H9 (cell line): ENCODE data around the gene GNB1L. TPM values are rescaled to one million over a fixed set of nuclear protein-coding genes. Genes with fewer than 3 reads are reported as not detected.
A peak's percentile ranks its signal among the peaks of the same experiment; 100 is the strongest.

Experiments
- DNase-seq: peaks from one replicate; pipeline ENCODE4 v3.0.0-alpha.2; 2017
- H2AFZ ChIP-seq: one replicate; pipeline ENCODE4 v1.6.1; 2013; ENCODE audit warnings: mild to moderate bottlenecking, low read length, control low read depth, moderate library complexity
- H2AK5ac ChIP-seq: 2 replicates; pipeline ENCODE4 v1.6.1; 2013; ENCODE audit warnings: low read length, control low read depth, mixed read lengths; ENCODE audit not compliant: insufficient read length
- H2BK120ac ChIP-seq: one replicate; pipeline ENCODE4 v1.6.1; 2013; ENCODE audit warnings: low read depth, mild to moderate bottlenecking, low read length, control low read depth, inconsistent platforms; ENCODE audit not compliant: poor library complexity, severe bottlenecking
- H2BK12ac ChIP-seq: 2 replicates; pipeline ENCODE4 v1.6.1; 2013; ENCODE audit warnings: low read length, control low read depth, mixed read lengths, low read depth; ENCODE audit not compliant: insufficient read length
- H2BK15ac ChIP-seq: 2 replicates; pipeline ENCODE4 v1.6.1; 2013; ENCODE audit warnings: low read depth, low read length, control low read depth
- H2BK20ac ChIP-seq: one replicate; pipeline ENCODE4 v1.6.1; 2013; ENCODE audit warnings: low read depth, mild to moderate bottlenecking, low read length, control low read depth, inconsistent platforms; ENCODE audit not compliant: poor library complexity, severe bottlenecking
- H2BK5ac ChIP-seq: 2 replicates; pipeline ENCODE4 v1.6.1; 2013; ENCODE audit warnings: low read length, control low read depth, mixed read lengths; ENCODE audit not compliant: insufficient read length
- H3K14ac ChIP-seq: 2 replicates; pipeline ENCODE4 v1.6.1; 2013; ENCODE audit warnings: low read length, control low read depth; ENCODE audit not compliant: insufficient read depth
- H3K18ac ChIP-seq: 2 replicates; pipeline ENCODE4 v1.6.1; 2013; ENCODE audit warnings: low read depth, mild to moderate bottlenecking, mixed read lengths, low read length, control low read depth; ENCODE audit not compliant: insufficient read length
- H3K23ac ChIP-seq: 2 replicates; pipeline ENCODE4 v1.6.1; 2013; ENCODE audit warnings: low read length, control low read depth, mixed read lengths, low read depth; ENCODE audit not compliant: insufficient read length
- H3K23me2 ChIP-seq: 2 replicates; pipeline ENCODE4 v1.6.1; 2013; ENCODE audit warnings: low read depth, mild to moderate bottlenecking, mixed read lengths, low read length, control low read depth; ENCODE audit not compliant: insufficient read length, poor library complexity, severe bottlenecking
- H3K27ac ChIP-seq: 2 replicates; pipeline ENCODE4 v1.5.1; 2013; ENCODE audit warnings: low read length, control low read depth, mixed read lengths, low read depth; ENCODE audit not compliant: insufficient read length
- H3K27me3 ChIP-seq: 2 replicates; pipeline ENCODE4 v1.6.1; 2013; ENCODE audit warnings: low read length, control low read depth, inconsistent platforms; ENCODE audit not compliant: insufficient read depth
- H3K4ac ChIP-seq: 2 replicates; pipeline ENCODE4 v1.6.1; 2013; ENCODE audit warnings: low read depth, mild to moderate bottlenecking, control low read depth, inconsistent platforms, low read length, moderate library complexity
- H3K4me1 ChIP-seq: 2 replicates; pipeline ENCODE4 v1.6.1; 2013; ENCODE audit warnings: low read length, control low read depth, inconsistent platforms; ENCODE audit not compliant: insufficient read depth
- H3K4me2 ChIP-seq: 2 replicates; pipeline ENCODE4 v1.6.1; 2013; ENCODE audit warnings: low read length, control low read depth, mixed read lengths; ENCODE audit not compliant: insufficient read length, insufficient read depth
- H3K56ac ChIP-seq: 2 replicates; pipeline ENCODE4 v1.6.1; 2013; ENCODE audit warnings: low read depth, mild to moderate bottlenecking, mixed read lengths, low read length, control low read depth; ENCODE audit not compliant: insufficient read length
- H3K79me1 ChIP-seq: 2 replicates; pipeline ENCODE4 v1.6.1; 2013; ENCODE audit warnings: low read depth, mild to moderate bottlenecking, moderate library complexity, low read length, control low read depth, inconsistent platforms; ENCODE audit not compliant: insufficient read depth, poor library complexity, severe bottlenecking
- H3K79me2 ChIP-seq: 2 replicates; pipeline ENCODE4 v1.6.1; 2013; ENCODE audit warnings: low read length, control low read depth, inconsistent platforms; ENCODE audit not compliant: insufficient read depth
- H3K9ac ChIP-seq: 2 replicates; pipeline ENCODE4 v1.6.1; 2013; ENCODE audit warnings: low read length, control low read depth, mixed read lengths; ENCODE audit not compliant: insufficient read length; ENCODE audit errors: extremely low read depth
- H3K9me3 ChIP-seq: one replicate; pipeline ENCODE4 v1.6.1; 2013; ENCODE audit warnings: low read depth, low read length, inconsistent platforms; ENCODE audit not compliant: control insufficient read depth
- H3T11ph ChIP-seq: one replicate; pipeline ENCODE4 v1.6.1; 2013; ENCODE audit warnings: mild to moderate bottlenecking, low read length, control low read depth, inconsistent platforms
- H4K20me1 ChIP-seq: one replicate; pipeline ENCODE4 v1.6.1; 2013; ENCODE audit not compliant: control insufficient read depth, insufficient read length, insufficient read depth
- H4K5ac ChIP-seq: 2 replicates; pipeline ENCODE4 v1.6.1; 2013; ENCODE audit warnings: low read depth, mild to moderate bottlenecking, mixed read lengths, low read length, control low read depth; ENCODE audit not compliant: insufficient read length
- H4K8ac ChIP-seq: replicated peaks from 2 replicates; pipeline ENCODE4 v1.6.1; 2013; ENCODE audit warnings: low read length, control low read depth, mixed read lengths, low read depth; ENCODE audit not compliant: insufficient read length
- H4K91ac ChIP-seq: 2 replicates; pipeline ENCODE4 v1.6.1; 2013; ENCODE audit warnings: low read depth, mild to moderate bottlenecking, moderate library complexity, mixed read lengths, low read length, control low read depth; ENCODE audit not compliant: insufficient read length
- H3K27ac Mint-ChIP-seq, 3 experiments: 2 replicates in 2 of 3; 3 replicates in 1 of 3; pipeline ENCODE4 v1.8.0; 2020 to 2021; ENCODE audit warnings: mixed read lengths in 3 of 3, mild to moderate bottlenecking in 1 of 3, moderate library complexity in 1 of 3
- H3K27me3 Mint-ChIP-seq: 2 replicates; pipeline ENCODE4 v1.8.0; 2021; ENCODE audit warnings: low read depth, mild to moderate bottlenecking, moderate library complexity, mixed read lengths
- H3K36me3 Mint-ChIP-seq, 3 experiments: 2 replicates in 2 of 3; 3 replicates in 1 of 3; pipeline ENCODE4 v1.8.0; 2020 to 2021; ENCODE audit warnings: low read depth in 3 of 3, mixed read lengths in 3 of 3; ENCODE audit not compliant: insufficient read depth in 1 of 3
- H3K4me1 Mint-ChIP-seq, 2 experiments: 2 replicates each; pipeline ENCODE4 v1.8.0; 2020; ENCODE audit warnings: mixed read lengths in 2 of 2
- H3K4me3 Mint-ChIP-seq, 2 experiments: 2 replicates in 1 of 2; 3 replicates in 1 of 2; pipeline ENCODE4 v1.8.0; 2020 to 2021; ENCODE audit warnings: mild to moderate bottlenecking in 2 of 2, mixed read lengths in 2 of 2, moderate library complexity in 1 of 2
- H3K9me3 Mint-ChIP-seq, 2 experiments: 2 replicates in 1 of 2; 3 replicates in 1 of 2; pipeline ENCODE4 v1.8.0; 2020; ENCODE audit warnings: mild to moderate bottlenecking in 2 of 2, mixed read lengths in 2 of 2, moderate library complexity in 1 of 2
- CTCF ChIP-seq: fragments of 200-600 bp; sonication (generic); conservative IDR thresholded peaks from 3 replicates; pipeline ENCODE4 v1.8.0; 2021; ENCODE audit warnings: antibody characterized with exemption, mild to moderate bottlenecking
- WGBS: extraction: QIAGEN DNeasy Blood & Tissue Kit; methylation state at CpG from one replicate; pipeline ENCODE4 v1.1.7; 2013; ENCODE audit warnings: missing lambda C conversion rate, low lambda C conversion rate, mixed read lengths; ENCODE audit not compliant: insufficient read length; ENCODE audit errors: extremely low coverage; 5-methylcytosine and 5-hydroxymethylcytosine counted together
- total RNA-seq: library from RNA; stranded (reverse); gene quantifications from 2 replicates; pipeline ENCODE4 v1.2.1, GENCODE V29; 2021

GNB1L gene
- total RNA-seq, 1 experiment from 2014 or later, result 22.4 TPM

- no peaks in the 10 kb centered on the region for H3K9me3 Mint-ChIP-seq
- Histone ChIP-seq H4K20me1 (no peaks in the 10 kb centered on the region), H3K79me1 (no peaks in the 10 kb centered on the region), H2AK5ac (no peak overlapping the region), H3K9me3 (no peaks in the 10 kb centered on the region), H2AFZ (no peak overlapping the region), H3K4me1 (no peaks in the 10 kb centered on the region), H3K14ac (peak overlapping the region; percentile 16), H2BK5ac (no peak overlapping the region), H2BK120ac (no peak overlapping the region), H4K5ac (peak overlapping the region; percentile 57), H2BK12ac (no peak overlapping the region), H3T11ph (no peak overlapping the region), H2BK15ac (no peak overlapping the region), H3K23ac (peak overlapping the region; percentile 55), H4K91ac (no peak overlapping the region), H4K8ac (peak overlapping the region; percentile 44), H3K9ac (no peak overlapping the region), H3K27ac (no peak overlapping the region), H3K56ac (peak overlapping the region; percentile 78), H3K4me2 (no peak overlapping the region), H2BK20ac (no peak overlapping the region), H3K4ac (no peak overlapping the region), H3K23me2 (no peaks in the 10 kb centered on the region), H3K18ac (no peak overlapping the region), H3K27me3 (no peaks in the 10 kb centered on the region), H3K79me2 (no peaks in the 10 kb centered on the region)
- H3K27ac Mint-ChIP-seq, result peak overlapping the region in 2 of 3 experiments; percentile 2 to 70; a peak in 1 of 7 replicates
- H3K4me1 Mint-ChIP-seq, result 0 out of 4 replicates have a peak, but pooled peaks cover 0 to 3% of the 10 kb centered on the region in 2 experiments
- no peaks in the 10 kb centered on the region for H3K27me3 Mint-ChIP-seq
- TF ChIP-seq CTCF, result no peak
- H3K36me3 Mint-ChIP-seq, result peaks cover 0 to 13% (median 0%) of the 10 kb centered on the region in 3 experiments; a peak in 3 of 7 replicates
- DNase-seq, result no peak
- no peak overlapping the region for H3K4me3 Mint-ChIP-seq
- WGBS, result no CpG with 5 or more reads among the region's 14 CpGs
Observed at GRCh38 chr22:19816372-19817119, 38.1 kb downstream of the GNB1L start.
